UCSD-AML1 (cell line): Measurements from ENCODE around the gene HMGXB4.
A peak's percentile ranks its signal among the peaks of the same experiment; 100 is the strongest.
"Not testable (repeated sequence)": the region's sequence is repeated elsewhere in the genome, so short reads cannot be mapped to it uniquely, and the experiment has no call there.

Experiments
- DNase-seq: peaks from one replicate; lab custom pipeline; 2025; ENCODE audit not compliant: unreplicated experiment; lab: John Stamatoyannopoulos, UW

The HMGXB4 gene, protein sequence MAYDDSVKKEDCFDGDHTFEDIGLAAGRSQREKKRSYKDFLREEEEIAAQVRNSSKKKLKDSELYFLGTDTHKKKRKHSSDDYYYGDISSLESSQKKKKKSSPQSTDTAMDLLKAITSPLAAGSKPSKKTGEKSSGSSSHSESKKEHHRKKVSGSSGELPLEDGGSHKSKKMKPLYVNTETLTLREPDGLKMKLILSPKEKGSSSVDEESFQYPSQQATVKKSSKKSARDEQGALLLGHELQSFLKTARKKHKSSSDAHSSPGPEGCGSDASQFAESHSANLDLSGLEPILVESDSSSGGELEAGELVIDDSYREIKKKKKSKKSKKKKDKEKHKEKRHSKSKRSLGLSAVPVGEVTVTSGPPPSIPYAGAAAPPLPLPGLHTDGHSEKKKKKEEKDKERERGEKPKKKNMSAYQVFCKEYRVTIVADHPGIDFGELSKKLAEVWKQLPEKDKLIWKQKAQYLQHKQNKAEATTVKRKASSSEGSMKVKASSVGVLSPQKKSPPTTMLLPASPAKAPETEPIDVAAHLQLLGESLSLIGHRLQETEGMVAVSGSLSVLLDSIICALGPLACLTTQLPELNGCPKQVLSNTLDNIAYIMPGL

DNA sequence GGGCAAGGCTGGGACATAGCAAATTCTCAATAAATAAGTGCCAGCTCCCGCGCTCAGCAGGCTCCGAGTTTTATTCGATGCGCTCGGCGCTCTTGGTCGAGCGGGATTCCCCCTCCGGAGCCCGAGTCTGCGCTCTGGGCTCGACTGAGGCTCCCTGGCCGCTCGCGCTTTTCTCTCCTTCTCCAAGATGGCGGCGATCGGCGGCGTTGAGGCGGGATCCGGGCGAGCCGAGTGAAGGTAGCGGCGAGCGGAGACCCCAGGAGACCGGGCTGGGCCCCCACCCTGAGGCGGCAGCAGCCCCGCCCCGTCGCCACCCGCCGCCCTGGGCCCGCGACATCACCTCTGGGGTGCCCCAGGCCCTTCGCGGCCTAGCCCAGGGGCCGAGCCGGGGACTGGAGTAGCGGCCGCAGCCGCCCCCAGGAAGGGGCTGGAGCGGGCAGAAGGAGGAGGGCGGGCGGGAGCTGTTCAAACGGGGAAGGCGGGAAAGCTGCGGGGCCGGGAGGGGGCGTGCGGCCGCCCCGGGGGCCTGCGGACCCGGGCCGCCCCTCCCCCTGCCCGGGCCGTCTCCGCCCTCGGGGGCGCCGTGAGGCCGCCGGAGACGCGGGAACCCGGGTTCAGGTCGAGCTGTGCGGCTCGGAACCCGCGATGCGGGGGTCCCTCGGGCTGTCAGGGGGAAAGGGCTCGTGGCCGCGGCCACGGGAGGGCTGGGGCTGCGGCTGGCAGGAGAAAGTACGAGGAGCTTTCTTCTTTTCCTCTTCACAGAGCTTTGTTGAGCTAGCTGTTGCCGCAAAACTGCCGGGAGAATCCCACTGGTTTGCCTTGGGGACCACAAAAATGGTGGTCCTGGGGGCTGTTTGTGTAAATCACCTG lies at the start of gene HMGXB4:
Gene HMGXB4, plus strand, starts transcription at position 173 of the 870 bp plus-strand sequence. CDS start 4,898 bp downstream, outside the sequence.
- peak; percentile 84 for DNase-seq

- no peak for DNase-seq
Measured at GRCh38 chr22:35208003-35208402, 49.3 kb upstream of the HMGXB4 start.

DNA sequence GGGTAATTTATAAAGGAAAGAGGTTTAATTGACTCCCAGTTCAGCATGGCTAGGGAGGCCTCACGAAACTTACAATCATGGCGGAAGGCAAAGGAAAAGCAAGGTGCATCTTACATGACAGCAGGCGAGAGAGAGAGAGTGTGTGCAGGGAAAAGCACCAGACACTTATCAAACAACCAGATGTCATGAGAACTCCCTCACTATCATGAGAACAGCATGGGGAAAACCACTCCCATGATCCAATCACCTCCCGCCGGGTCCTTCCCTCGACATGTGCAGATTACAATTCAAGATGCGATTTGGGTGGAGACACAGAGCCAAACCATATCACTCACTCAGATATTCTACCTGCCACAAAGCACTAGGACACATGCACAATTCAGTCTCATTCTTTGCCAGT lies 48.1 kb upstream of the HMGXB4 start:
- no peak for DNase-seq

- DNase-seq = no peak
Measured at GRCh38 chr22:35212009-35212408, 45.3 kb upstream of the HMGXB4 start.

DNA sequence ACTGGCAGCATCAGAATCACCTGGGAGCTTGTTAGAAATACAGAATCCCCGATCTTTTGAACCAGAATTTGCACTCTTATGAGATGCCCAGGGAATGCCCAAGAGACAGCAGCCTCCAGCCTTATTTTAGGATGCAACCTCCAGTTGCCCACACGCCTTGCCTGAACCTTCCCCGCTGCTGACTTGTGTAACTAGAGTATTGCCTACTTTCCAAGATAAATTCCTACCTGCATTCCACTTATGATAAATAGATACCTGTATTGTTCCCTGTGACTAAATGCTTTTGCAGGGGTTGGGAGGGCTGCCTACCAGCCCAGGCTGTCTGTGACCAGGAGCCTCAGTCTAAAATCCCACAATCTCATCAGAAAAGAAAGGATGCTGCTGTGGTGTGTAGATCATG lies 44.3 kb upstream of the HMGXB4 start:
- no peak for DNase-seq

DNA sequence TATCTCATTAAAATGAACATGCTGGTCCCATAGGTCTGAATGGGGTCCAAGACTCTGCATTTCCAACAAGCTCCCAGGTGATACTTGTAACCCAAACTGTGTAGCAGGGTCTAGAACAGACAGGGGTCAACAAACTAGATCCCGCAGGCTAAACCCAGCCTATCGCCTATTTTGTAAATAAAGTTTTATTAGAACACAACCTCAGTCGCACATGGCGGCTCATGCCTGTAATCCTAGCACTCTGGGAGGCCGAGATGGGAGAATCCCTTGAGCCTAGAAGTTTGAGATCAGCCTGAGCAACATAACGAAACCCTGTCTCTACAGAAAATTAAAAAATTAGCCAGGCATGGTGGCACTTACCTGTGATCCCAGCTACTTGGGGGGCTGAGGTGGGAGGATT lies 42.3 kb upstream of the HMGXB4 start:
- no peak for DNase-seq

DNA sequence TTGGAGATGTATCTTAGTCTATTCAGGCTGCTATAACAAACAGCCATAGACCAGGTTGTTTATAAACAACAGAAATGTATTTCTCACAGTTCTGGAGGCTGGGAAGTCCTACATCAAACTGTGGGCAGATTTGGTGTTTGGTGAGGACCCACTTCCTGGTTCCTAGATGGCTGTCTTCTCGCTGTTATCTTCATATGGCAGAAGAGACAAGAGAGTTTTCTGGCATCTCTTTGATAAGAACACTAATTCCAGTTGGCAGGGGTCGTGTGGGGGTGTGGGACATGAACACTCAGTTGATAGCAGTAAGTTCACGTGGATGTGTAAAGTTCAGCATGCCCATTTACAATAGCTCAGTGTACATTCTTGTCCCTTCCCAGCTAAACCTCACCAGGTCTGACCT lies 41.3 kb upstream of the HMGXB4 start:
- DNase-seq = no peak

DNA sequence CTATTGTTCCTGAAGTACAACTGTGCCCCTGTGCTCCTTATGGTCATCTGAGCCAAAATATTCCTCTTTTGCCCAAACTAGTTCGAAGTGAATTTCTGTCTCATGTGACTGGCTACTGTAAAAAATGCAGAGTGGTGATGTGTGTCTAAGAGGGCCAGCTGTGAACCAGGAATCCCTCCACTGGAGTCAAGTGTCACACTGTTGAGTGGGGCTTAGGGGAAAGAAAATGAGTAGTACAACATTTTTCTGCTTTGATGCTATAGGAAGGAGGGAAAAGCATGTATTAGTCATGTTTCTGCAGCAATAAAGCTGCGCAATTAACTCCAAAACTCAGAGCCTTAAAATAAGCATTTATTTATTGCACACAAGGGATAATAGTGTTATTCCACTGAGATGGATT lies 39.8 kb upstream of the HMGXB4 start:
- DNase-seq = no peak

DNA sequence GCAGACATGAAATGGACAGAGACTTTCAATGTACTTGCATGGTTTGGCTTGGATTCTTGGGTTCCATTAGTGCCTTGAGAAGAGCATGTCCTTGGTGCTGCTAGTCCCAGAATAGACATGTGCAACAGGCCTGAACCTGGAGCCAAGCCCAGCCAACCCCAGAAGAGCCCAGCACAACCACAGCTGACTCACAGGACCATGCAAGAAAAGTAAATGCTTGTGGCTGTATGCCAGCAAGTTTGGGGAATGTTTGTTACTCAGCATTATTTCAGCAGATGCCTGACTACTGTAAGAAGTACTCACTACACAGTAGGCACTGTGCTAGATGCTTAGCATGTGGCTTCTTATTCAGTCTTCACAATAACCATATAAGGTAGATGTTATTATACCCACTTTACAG lies 39.2 kb upstream of the HMGXB4 start:
- no peak for DNase-seq

DNA sequence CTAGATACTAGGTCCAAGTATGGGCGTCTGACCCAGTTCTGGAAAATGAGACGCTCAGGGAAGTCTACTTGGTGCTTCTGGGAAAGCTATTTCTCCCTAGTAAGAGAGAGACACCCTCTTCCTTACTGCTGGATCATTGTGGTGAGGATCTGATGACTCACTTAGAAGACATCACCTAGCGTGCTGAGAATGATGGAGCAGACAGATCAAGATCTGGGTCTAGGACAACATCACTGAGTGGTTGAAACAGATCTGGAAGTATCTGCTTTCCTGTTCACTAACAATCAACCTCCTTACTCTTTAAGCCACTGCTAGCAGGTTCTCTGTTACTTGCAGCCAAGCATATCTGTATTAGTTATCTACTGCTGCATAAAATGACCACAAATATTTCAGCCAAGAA lies 38.3 kb upstream of the HMGXB4 start:
- DNase-seq = no peak

DNA sequence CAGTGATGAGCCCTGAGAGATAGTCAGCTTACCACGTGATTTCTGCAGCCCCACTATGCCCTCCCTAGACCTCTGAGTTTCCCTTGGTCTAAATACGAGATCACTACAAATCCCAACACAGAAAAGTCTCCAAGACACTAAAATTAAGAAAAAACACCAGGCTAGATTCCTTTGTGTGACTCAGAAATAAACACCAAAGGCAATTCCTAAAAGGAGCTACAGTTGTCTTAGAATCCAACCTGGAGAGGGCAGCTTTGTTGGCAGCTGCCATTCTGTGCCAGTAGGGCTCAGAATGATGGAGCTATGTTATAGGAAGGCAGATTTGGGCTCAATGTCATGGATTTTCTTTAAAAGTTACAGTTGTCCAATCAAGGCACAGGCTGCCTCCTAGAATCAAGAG lies 37.1 kb upstream of the HMGXB4 start:
- DNase-seq = no peak

GRCh38 chr22:35225010-35225409 lies 32.3 kb upstream of the HMGXB4 start:
- no peak for DNase-seq

DNA sequence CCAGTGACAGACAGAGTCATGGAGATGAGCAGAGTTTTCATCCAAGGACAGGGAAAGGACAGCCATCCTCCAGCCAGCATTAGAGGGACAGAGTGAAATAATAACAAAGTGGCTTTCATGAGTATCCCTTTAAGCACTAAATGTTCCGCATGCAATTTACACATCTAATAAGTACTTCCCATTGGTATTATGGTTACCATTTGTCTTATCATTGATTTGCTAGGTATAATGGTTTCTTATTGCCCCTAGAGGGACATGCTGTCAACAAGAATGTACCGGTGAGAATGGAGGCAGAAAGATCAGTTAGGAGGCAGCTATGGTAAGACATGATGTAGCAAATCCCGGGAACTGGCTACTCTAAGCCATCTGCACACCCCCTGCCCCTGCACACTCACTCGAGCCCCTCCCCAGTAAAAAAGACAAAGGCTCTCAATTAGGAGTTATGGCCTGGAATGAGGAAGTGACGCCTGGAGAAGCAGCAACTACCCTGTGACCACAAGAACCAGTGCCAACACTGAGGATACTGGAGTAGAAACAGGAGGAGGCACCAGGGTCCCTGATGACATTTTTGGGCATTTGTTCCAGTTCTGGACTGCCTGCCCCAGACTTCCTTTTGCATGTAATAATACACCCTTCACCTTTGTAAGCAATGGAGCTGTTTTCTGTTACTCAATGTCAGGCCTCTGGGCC lies 30.2 kb upstream of the HMGXB4 start:
- DNase-seq = no peak

- DNase-seq = no peak
Measured at GRCh38 chr22:35229865-35230264, 27.4 kb upstream of the HMGXB4 start.

DNA sequence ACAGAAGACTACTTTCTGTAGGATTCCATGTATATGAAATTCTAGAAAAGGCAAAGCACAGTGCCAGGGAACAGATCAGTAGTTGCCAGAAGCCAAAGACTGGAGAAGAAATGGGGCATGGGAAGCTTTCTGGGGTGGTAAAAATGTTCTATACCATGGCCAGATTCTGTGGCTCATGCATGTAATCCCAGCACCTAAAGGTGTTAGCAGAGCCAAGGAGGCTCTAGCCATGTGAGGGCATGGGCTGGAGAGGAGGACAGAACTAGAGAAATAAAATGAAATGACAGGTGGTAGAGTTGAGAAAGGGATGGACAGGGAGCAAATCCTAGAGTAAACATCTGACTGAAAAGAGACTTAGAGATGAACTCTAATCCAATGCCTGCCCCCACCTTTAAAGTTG lies 26.9 kb upstream of the HMGXB4 start:
- no peak for DNase-seq

GRCh38 chr22:35230839-35231584 lies 26.3 kb upstream of the HMGXB4 start:
- no peak for DNase-seq

- DNase-seq = peak; percentile 64
Measured at GRCh38 chr22:35231585-35232084, 25.7 kb upstream of the HMGXB4 start.

GRCh38 chr22:35238749-35239148 lies 18.5 kb upstream of the HMGXB4 start:
- DNase-seq = not testable (repeated sequence)

- DNase-seq = not testable (repeated sequence)
Measured at GRCh38 chr22:35244507-35244906, 12.8 kb upstream of the HMGXB4 start.

DNA sequence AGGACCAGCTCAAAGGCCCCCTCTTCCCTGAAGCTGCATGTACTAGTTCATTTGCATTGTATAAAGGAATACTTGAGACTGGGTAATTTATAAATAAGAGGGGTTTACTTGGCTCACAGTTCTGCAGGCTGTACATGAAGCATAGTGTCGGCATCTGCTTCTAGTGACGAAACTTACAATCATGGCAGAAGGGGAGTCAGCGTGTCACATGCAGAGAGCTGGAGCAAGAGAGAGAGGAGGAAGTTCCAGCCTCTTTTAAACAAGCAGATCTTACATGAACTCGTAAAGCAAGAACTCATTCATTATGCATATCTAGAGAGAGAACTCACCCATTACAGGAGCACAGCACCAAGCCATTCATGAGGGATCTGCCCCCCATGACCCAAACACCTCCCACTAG lies 7.1 kb upstream of the HMGXB4 start:
- DNase-seq = no peak
